ENCODE data around the gene RUNDC3A. TPM values are rescaled to one million over a fixed set of nuclear protein-coding genes. Genes with fewer than 3 reads are reported as not detected.

Gene RUNDC3A
- total RNA-seq, 3 donors from 2014 or later (not counting 1 experiment from before 2014, with no cell fraction given): 0.31 to 0.48 TPM; not detected in 1

GRCh38 chr17:44356241-44356640, 47.8 kb downstream of the RUNDC3A start:
- peaks cover 8 to 11% of the 10 kb centered on the region in 2 donors for H3K27me3 Mint-ChIP-seq (ENCODE audit: low read depth in 2 of 2)
- TF ChIP-seq CTCF (IDR thresholded peaks at IDR 0.05): no peak
- no peak overlapping the region for H3K27ac Mint-ChIP-seq
- no peaks in the 10 kb centered on the region for H3K36me3 Mint-ChIP-seq
- Histone ChIP-seq H3K27me3 (ENCODE audit: control insufficient read depth, insufficient read depth, low read length) (no peaks in the 10 kb centered on the region), H3K9me3 (ENCODE audit: control insufficient read depth, insufficient read depth, low read length) (no peaks in the 10 kb centered on the region), H3K4me3 (ENCODE audit: low read length) (no peak overlapping the region), H3K36me3 (ENCODE audit: control insufficient read depth, insufficient read depth, low read length) (peaks cover 6% of the 10 kb centered on the region), H3K27ac (ENCODE audit: low read length) (no peak overlapping the region), H3K4me1 (ENCODE audit: control insufficient read depth, insufficient read depth, low read length) (peaks cover 7% of the 10 kb centered on the region)
- ATAC-seq: no peak
- intact Hi-C loops (cut with micrococcal nuclease): no loop called here
- 84% methylated on average over 11 of the region's 11 CpGs for WGBS (ENCODE audit: insufficient coverage)
- no peak for DNase-seq
- H3K4me3 Mint-ChIP-seq: no peak overlapping the region
- no peaks in the 10 kb centered on the region for H3K9me3 Mint-ChIP-seq
- H3K4me1 Mint-ChIP-seq: no peaks in the 10 kb centered on the region

DNA sequence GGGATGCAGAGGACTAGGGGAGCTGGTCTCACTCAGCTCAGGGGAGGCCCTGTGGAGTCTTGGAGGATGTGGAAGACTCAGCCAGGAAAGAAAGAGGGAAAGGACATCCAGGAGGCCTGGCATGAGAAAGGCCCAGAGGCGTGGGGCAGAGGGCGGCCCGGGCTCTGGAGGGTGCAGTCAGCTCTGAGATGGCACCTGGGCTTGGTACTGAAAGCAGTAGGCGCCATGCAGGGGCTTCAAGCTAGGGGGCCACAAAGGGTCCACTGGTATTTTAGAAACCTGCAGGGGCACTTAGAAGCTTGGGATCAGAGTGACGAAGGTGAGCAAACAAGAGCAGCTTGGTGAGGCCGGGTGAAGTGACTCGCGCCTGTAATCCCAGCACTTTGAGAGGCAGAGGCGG, 49.7 kb downstream of the RUNDC3A start:
- WGBS (ENCODE audit: insufficient coverage): 96% methylated on average over 9 of the region's 9 CpGs
- Mint-ChIP-seq H3K36me3 (no peaks in the 10 kb centered on the region), H3K9me3 (no peaks in the 10 kb centered on the region), H3K27me3 (ENCODE audit: low read depth in 2 of 2) (peaks cover 8 to 18% of the 10 kb centered on the region in 2 donors), H3K4me3 (no peak overlapping the region), H3K4me1 (no peaks in the 10 kb centered on the region), H3K27ac (no peak overlapping the region)
- peaks cover 10% of the 10 kb centered on the region for H3K27me3 ChIP-seq (ENCODE audit: control insufficient read depth, insufficient read depth, low read length)
- no peak overlapping the region for H3K4me3 ChIP-seq (ENCODE audit: low read length)
- peaks cover 11% of the 10 kb centered on the region for H3K4me1 ChIP-seq (ENCODE audit: control insufficient read depth, insufficient read depth, low read length)
- ATAC-seq (no peak), DNase-seq (no peak)
- no peak overlapping the region for H3K27ac ChIP-seq (ENCODE audit: low read length)
- no peaks in the 10 kb centered on the region for H3K36me3 ChIP-seq (ENCODE audit: control insufficient read depth, insufficient read depth, low read length)
- intact Hi-C loops (cut with micrococcal nuclease): no loop called here
- no peaks in the 10 kb centered on the region for H3K9me3 ChIP-seq (ENCODE audit: control insufficient read depth, insufficient read depth, low read length)
- no peak for TF ChIP-seq CTCF (IDR thresholded peaks at IDR 0.05)

DNA sequence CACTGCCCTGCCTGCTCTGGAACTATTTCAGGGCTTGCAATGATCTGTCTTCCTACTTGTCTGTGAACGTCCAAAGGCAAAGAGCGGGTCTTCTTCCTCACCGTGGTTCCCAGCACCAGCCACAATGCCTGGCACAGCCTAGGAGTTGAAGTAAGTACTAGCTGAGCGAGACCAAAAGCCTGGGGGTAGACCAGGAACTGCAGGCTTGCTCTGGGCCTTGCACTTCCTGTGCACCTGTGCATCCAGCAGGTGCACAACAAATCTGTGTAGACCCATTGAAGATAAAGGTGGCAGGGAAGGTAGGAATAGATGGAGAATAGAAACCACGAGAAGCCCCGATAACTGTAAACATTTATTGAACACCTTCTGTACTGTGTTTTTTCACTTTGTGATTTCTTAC, 50.6 kb downstream of the RUNDC3A start:
- H3K4me3 Mint-ChIP-seq: no peak overlapping the region
- no peak overlapping the region for H3K27ac Mint-ChIP-seq
- 57% methylated on average over 6 of the region's 6 CpGs for WGBS (ENCODE audit: insufficient coverage)
- intact Hi-C loops (cut with micrococcal nuclease): no loop called here
- H3K9me3 Mint-ChIP-seq: no peaks in the 10 kb centered on the region
- Histone ChIP-seq H3K27me3 (ENCODE audit: control insufficient read depth, insufficient read depth, low read length) (peaks cover 10% of the 10 kb centered on the region), H3K4me3 (ENCODE audit: low read length) (no peak overlapping the region), H3K4me1 (ENCODE audit: control insufficient read depth, insufficient read depth, low read length) (peaks cover 13% of the 10 kb centered on the region), H3K27ac (ENCODE audit: low read length) (no peak overlapping the region), H3K36me3 (ENCODE audit: control insufficient read depth, insufficient read depth, low read length) (no peaks in the 10 kb centered on the region), H3K9me3 (ENCODE audit: control insufficient read depth, insufficient read depth, low read length) (no peaks in the 10 kb centered on the region)
- DNase-seq (peak in 1 of 2 donors; percentile 19), ATAC-seq (no peak)
- H3K36me3 Mint-ChIP-seq: no peaks in the 10 kb centered on the region
- no peaks in the 10 kb centered on the region for H3K4me1 Mint-ChIP-seq
- peaks cover 8 to 18% of the 10 kb centered on the region in 2 donors for H3K27me3 Mint-ChIP-seq (ENCODE audit: low read depth in 2 of 2)
- TF ChIP-seq CTCF (IDR thresholded peaks at IDR 0.05): no peak

DNA sequence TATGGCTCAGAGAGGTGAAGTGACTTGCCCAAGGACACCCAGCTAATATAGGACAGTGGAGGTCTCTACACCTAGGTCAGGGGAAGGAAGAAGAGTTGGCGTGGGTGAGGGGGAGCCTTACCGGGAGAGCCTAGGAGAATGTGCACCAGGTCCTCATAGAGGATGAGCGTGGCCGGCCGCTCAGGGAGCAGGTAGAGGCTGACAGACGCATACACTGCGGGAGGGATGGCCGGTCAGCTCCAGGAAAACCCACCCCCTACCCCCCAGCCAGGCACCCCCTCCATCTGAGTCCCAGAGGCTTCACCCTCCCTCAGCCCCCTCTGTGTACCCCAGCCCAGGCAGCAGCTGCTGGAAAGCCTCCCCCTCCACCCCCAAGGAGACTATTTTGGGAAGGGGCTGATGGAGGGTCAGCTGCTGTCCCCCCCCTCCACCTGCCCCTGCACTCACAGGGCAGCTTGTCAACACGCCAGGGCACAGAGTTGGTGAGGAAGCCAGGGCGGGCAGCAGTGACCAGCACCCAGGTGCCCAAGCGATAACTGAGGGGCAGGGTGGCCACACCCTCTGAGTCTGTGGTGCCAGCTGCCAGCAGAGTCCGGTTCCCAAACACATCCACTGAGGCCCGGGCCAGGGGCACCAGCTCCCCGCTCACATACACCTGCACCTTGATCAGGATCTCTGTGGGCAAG, 51.2 kb downstream of the RUNDC3A start:
- no peak overlapping the region for H3K27ac Mint-ChIP-seq
- no peaks in the 10 kb centered on the region for H3K4me1 Mint-ChIP-seq
- intact Hi-C loops (cut with micrococcal nuclease): no loop called here
- Histone ChIP-seq H3K4me3 (ENCODE audit: low read length) (no peak overlapping the region), H3K27me3 (ENCODE audit: control insufficient read depth, insufficient read depth, low read length) (peaks cover 10% of the 10 kb centered on the region), H3K4me1 (ENCODE audit: control insufficient read depth, insufficient read depth, low read length) (peaks cover 13% of the 10 kb centered on the region), H3K9me3 (ENCODE audit: control insufficient read depth, insufficient read depth, low read length) (no peaks in the 10 kb centered on the region), H3K36me3 (ENCODE audit: control insufficient read depth, insufficient read depth, low read length) (no peaks in the 10 kb centered on the region), H3K27ac (ENCODE audit: low read length) (no peak overlapping the region)
- H3K36me3 Mint-ChIP-seq: no peaks in the 10 kb centered on the region
- H3K4me3 Mint-ChIP-seq: no peak overlapping the region
- DNase-seq (no peak), ATAC-seq (no peak)
- WGBS (ENCODE audit: insufficient coverage): 85% methylated on average over 14 of the region's 14 CpGs
- TF ChIP-seq CTCF (IDR thresholded peaks at IDR 0.05): no peak
- peaks cover 8 to 18% of the 10 kb centered on the region in 2 donors for H3K27me3 Mint-ChIP-seq (ENCODE audit: low read depth in 2 of 2)
- no peaks in the 10 kb centered on the region for H3K9me3 Mint-ChIP-seq
